CD4-positive, alpha-beta T cell (primary cell): ENCODE results near the gene SHOX. TPM values are rescaled to one million over a fixed set of nuclear protein-coding genes. Genes with fewer than 3 reads are reported as not detected.

Experiments
- ATAC-seq: fragments of 200-7000 bp; cut with Tn5 transposase; one replicate; pipeline ENCODE4 v1.10.0; 2022; ENCODE audit warnings: mild to moderate bottlenecking; ENCODE audit not compliant: poor library complexity
- CTCF ChIA-PET: fragments of 350-600 bp; sonication (Branson Sonifier 250); formaldehyde crosslinking; loops from one replicate; lab custom pipeline; 2021; ENCODE audit warnings: antibody characterized with exemption, inconsistent platforms; lab: Charles Lee
- POLR2A ChIA-PET: fragments of 350-600 bp; sonication (Branson Sonifier 250); formaldehyde crosslinking; loops from one replicate; lab custom pipeline; 2021; ENCODE audit warnings: antibody characterized with exemption, inconsistent platforms; lab: Charles Lee
- DNase-seq, 14 experiments: peaks; one replicate each; pipeline ENCODE4 v3.0.0-alpha.2; 2013 to 2020; ENCODE audit warnings: mixed read lengths in 2 of 14
- H3K27ac ChIP-seq, 2 donors: one replicate each; pipeline versions ENCODE4 v1.5.1 to v1.7.0; 2013; ENCODE audit warnings: low read length in 2 of 2, low read depth in 1 of 2, mild to moderate bottlenecking in 1 of 2
- H3K27me3 ChIP-seq, 2 experiments: 1 replicate in 1 of 2; 2 replicates in 1 of 2; pipeline versions ENCODE4 v1.6.1 to v1.7.0; 2013; ENCODE audit warnings: low read length in 2 of 2, control low read depth in 1 of 2, mild to moderate bottlenecking in 1 of 2, moderate library complexity in 1 of 2; ENCODE audit not compliant: insufficient read depth in 2 of 2, control insufficient read depth in 1 of 2
- H3K36me3 ChIP-seq: one replicate; pipeline ENCODE4 v1.6.1; 2013; ENCODE audit warnings: low read length, control low read depth; ENCODE audit not compliant: insufficient read depth
- H3K4me1 ChIP-seq: one replicate; pipeline ENCODE4 v1.6.1; 2013; ENCODE audit warnings: low read length, control low read depth; ENCODE audit not compliant: insufficient read depth
- H3K4me3 ChIP-seq: one replicate; pipeline ENCODE4 v1.5.1; 2013; ENCODE audit warnings: mild to moderate bottlenecking, low read length, moderate library complexity
- H3K9me3 ChIP-seq, 2 experiments: 1 replicate in 1 of 2; 2 replicates in 1 of 2; pipeline versions ENCODE4 v1.6.1 to v1.7.0; 2013; ENCODE audit warnings: low read length in 2 of 2, mild to moderate bottlenecking in 2 of 2, control low read depth in 1 of 2, moderate library complexity in 1 of 2; ENCODE audit not compliant: control insufficient read depth in 1 of 2, insufficient read depth in 1 of 2
- H3K27ac Mint-ChIP-seq: one replicate; pipeline ENCODE4 v1.8.0; 2020; ENCODE audit warnings: mixed read lengths
- H3K27me3 Mint-ChIP-seq: one replicate; pipeline ENCODE4 v1.8.0; 2021; ENCODE audit warnings: mixed read lengths
- H3K36me3 Mint-ChIP-seq: one replicate; pipeline ENCODE4 v1.8.0; 2021; ENCODE audit warnings: low read depth, mixed read lengths
- H3K4me1 Mint-ChIP-seq: one replicate; pipeline ENCODE4 v1.8.0; 2021; ENCODE audit warnings: low read depth, mixed read lengths
- H3K4me3 Mint-ChIP-seq: one replicate; pipeline ENCODE4 v1.8.0; 2020; ENCODE audit warnings: mild to moderate bottlenecking, mixed read lengths
- H3K9me3 Mint-ChIP-seq: one replicate; pipeline ENCODE4 v1.8.0; 2020; ENCODE audit warnings: mixed read lengths
- CTCF ChIP-seq: fragments of 200-600 bp; IDR thresholded peaks from one replicate; pipeline ENCODE4 v1.8.0; 2022; ENCODE audit warnings: antibody characterized with exemption, mild to moderate bottlenecking
- intact Hi-C, 2 experiments: fragments of 100-400 bp; cut with DNase I in 1 of 2; cut with micrococcal nuclease in 1 of 2; formaldehyde crosslinking; loops; one replicate each; pipeline versions ENCODE4 v1.15.1 to v1.9.0; 2023 to 2025; cut with DNase I, micrococcal nuclease
- total RNA-seq, 174 experiments: library from RNA in 2 of 174; stranded (reverse) in 2 of 174; gene quantifications; one replicate each; pipeline ENCODE4 v1.2.3 and lab custom pipeline; 2021 to 2026

The SHOX gene
- total RNA-seq, 2 experiments from 2014 or later = not detected

GRCh38 chrX:626745-627509, 3.7 kb upstream of the SHOX start:
- Histone ChIP-seq H3K4me1 (no peaks in the 10 kb centered on the region), H3K27me3 (peaks cover 31 to 44% of the 10 kb centered on the region in 2 experiments), H3K9me3 (peaks cover 0 to 41% of the 10 kb centered on the region in 2 experiments), H3K27ac (no peak overlapping the region), H3K36me3 (no peaks in the 10 kb centered on the region), H3K4me3 (no peak overlapping the region)
- no peak for TF ChIP-seq CTCF
- DNase-seq = no peak
- ChIA-PET POLR2A (no interaction called here), CTCF (no interaction called here)
- Mint-ChIP-seq H3K27me3 (peaks cover 68% of the 10 kb centered on the region), H3K36me3 (no peaks in the 10 kb centered on the region), H3K4me1 (peaks cover 10% of the 10 kb centered on the region), H3K4me3 (no peak overlapping the region), H3K9me3 (no peaks in the 10 kb centered on the region), H3K27ac (no peak overlapping the region)
- ATAC-seq = no peak
- intact Hi-C loops = no loop called here

- H3K4me1 Mint-ChIP-seq = peaks cover 10% of the 10 kb centered on the region
- CTCF ChIA-PET = no interaction called here
- peaks cover 0 to 47% of the 10 kb centered on the region in 2 experiments for H3K9me3 ChIP-seq
- intact Hi-C loops = no loop called here
- H3K36me3 Mint-ChIP-seq = no peaks in the 10 kb centered on the region
- no peak for TF ChIP-seq CTCF
- no peaks in the 10 kb centered on the region for H3K4me1 ChIP-seq
- H3K36me3 ChIP-seq = no peaks in the 10 kb centered on the region
- POLR2A ChIA-PET = no interaction called here
- no peak overlapping the region for H3K4me3 ChIP-seq
- no peak for ATAC-seq
- H3K4me3 Mint-ChIP-seq = no peak overlapping the region
- H3K27ac ChIP-seq = no peak overlapping the region
- H3K27ac Mint-ChIP-seq = no peak overlapping the region
- H3K27me3 ChIP-seq = peaks cover 37 to 47% of the 10 kb centered on the region in 2 experiments
- no peaks in the 10 kb centered on the region for H3K9me3 Mint-ChIP-seq
- peaks cover 68% of the 10 kb centered on the region for H3K27me3 Mint-ChIP-seq
- no peak for DNase-seq
Measured at GRCh38 chrX:627510-627981, 3.0 kb upstream of the SHOX start.

GRCh38 chrX:627995-628394, 2.6 kb upstream of the SHOX start:
- ChIA-PET POLR2A (no interaction called here), CTCF (no interaction called here)
- peaks cover 41 to 46% of the 10 kb centered on the region in 2 experiments for H3K27me3 ChIP-seq
- ATAC-seq (no peak), DNase-seq (no peak)
- H3K27ac ChIP-seq = no peak overlapping the region
- no peak overlapping the region for H3K4me3 ChIP-seq
- H3K9me3 ChIP-seq = peaks cover 0 to 51% of the 10 kb centered on the region in 2 experiments
- H3K36me3 Mint-ChIP-seq = no peaks in the 10 kb centered on the region
- no peaks in the 10 kb centered on the region for H3K36me3 ChIP-seq
- H3K9me3 Mint-ChIP-seq = no peaks in the 10 kb centered on the region
- H3K27me3 Mint-ChIP-seq = peaks cover 68% of the 10 kb centered on the region
- H3K4me1 ChIP-seq = no peaks in the 10 kb centered on the region
- TF ChIP-seq CTCF = no peak
- H3K4me3 Mint-ChIP-seq = no peak overlapping the region
- H3K4me1 Mint-ChIP-seq = peaks cover 9% of the 10 kb centered on the region
- no peak overlapping the region for H3K27ac Mint-ChIP-seq
- intact Hi-C loops = no loop called here
